ENCODE data around the gene SCTR.
A peak's percentile ranks its signal among the peaks of the same experiment; 100 is the strongest.

SCTR gene

GRCh38 chr2:119426801-119427395, 97.4 kb downstream of the SCTR start:
- TF ChIP-seq MYC (IDR thresholded peaks at IDR 0.05; ENCODE audit: low read depth, low read length) (0 out of 2 replicates have a peak, but pooled peaks have one; percentile 10), POLR2A (IDR thresholded peaks at IDR 0.05; ENCODE audit: extremely low read depth, insufficient read length) (no peak)
- no peak overlapping the region for H3K4me3 ChIP-seq (ENCODE audit: low read depth, low read length)
- peak; percentile 76 for DNase-seq (ENCODE audit: low read depth)

- no peak for TF ChIP-seq POLR2A (IDR thresholded peaks at IDR 0.05; ENCODE audit: extremely low read depth, insufficient read length)
- TF ChIP-seq, protein P1, sequence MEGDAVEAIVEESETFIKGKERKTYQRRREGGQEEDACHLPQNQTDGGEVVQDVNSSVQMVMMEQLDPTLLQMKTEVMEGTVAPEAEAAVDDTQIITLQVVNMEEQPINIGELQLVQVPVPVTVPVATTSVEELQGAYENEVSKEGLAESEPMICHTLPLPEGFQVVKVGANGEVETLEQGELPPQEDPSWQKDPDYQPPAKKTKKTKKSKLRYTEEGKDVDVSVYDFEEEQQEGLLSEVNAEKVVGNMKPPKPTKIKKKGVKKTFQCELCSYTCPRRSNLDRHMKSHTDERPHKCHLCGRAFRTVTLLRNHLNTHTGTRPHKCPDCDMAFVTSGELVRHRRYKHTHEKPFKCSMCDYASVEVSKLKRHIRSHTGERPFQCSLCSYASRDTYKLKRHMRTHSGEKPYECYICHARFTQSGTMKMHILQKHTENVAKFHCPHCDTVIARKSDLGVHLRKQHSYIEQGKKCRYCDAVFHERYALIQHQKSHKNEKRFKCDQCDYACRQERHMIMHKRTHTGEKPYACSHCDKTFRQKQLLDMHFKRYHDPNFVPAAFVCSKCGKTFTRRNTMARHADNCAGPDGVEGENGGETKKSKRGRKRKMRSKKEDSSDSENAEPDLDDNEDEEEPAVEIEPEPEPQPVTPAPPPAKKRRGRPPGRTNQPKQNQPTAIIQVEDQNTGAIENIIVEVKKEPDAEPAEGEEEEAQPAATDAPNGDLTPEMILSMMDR (IDR thresholded peaks at IDR 0.05; ENCODE audit: low read depth, low read length): no peak
- TF ChIP-seq MYC (IDR thresholded peaks at IDR 0.05; ENCODE audit: low read depth, low read length): no peak
- no peak for TF ChIP-seq MAX (IDR thresholded peaks at IDR 0.05; ENCODE audit: low read depth, low read length)
- H3K4me3 ChIP-seq (ENCODE audit: low read depth, low read length): no peak overlapping the region
- DNase-seq (ENCODE audit: low read depth): no peak
These were observed 97.9 kb downstream of the SCTR start for GRCh38 chr2:119426396-119426675.

GRCh38 chr2:119425620-119426395, 98.5 kb downstream of the SCTR start:
- no peak for DNase-seq (ENCODE audit: low read depth)
- H3K4me3 ChIP-seq (ENCODE audit: low read depth, low read length): no peak overlapping the region
- TF ChIP-seq POLR2A (IDR thresholded peaks at IDR 0.05; ENCODE audit: extremely low read depth, insufficient read length): no peak
- TF ChIP-seq MYC (IDR thresholded peaks at IDR 0.05; ENCODE audit: low read depth, low read length): no peak
- TF ChIP-seq, protein P1 (IDR thresholded peaks at IDR 0.05; ENCODE audit: low read depth, low read length): no peak
- TF ChIP-seq MAX (IDR thresholded peaks at IDR 0.05; ENCODE audit: low read depth, low read length): no peak

- TF ChIP-seq MAX (IDR thresholded peaks at IDR 0.05; ENCODE audit: low read depth, low read length) (no peak), MYC (IDR thresholded peaks at IDR 0.05; ENCODE audit: low read depth, low read length) (no peak), POLR2A (IDR thresholded peaks at IDR 0.05; ENCODE audit: extremely low read depth, insufficient read length) (no peak)
- TF ChIP-seq, protein P1 (IDR thresholded peaks at IDR 0.05; ENCODE audit: low read depth, low read length): no peak
- DNase-seq (ENCODE audit: low read depth): no peak
- no peak overlapping the region for H3K4me3 ChIP-seq (ENCODE audit: low read depth, low read length)
These were observed 99.2 kb downstream of the SCTR start for GRCh38 chr2:119425119-119425405.

DNA sequence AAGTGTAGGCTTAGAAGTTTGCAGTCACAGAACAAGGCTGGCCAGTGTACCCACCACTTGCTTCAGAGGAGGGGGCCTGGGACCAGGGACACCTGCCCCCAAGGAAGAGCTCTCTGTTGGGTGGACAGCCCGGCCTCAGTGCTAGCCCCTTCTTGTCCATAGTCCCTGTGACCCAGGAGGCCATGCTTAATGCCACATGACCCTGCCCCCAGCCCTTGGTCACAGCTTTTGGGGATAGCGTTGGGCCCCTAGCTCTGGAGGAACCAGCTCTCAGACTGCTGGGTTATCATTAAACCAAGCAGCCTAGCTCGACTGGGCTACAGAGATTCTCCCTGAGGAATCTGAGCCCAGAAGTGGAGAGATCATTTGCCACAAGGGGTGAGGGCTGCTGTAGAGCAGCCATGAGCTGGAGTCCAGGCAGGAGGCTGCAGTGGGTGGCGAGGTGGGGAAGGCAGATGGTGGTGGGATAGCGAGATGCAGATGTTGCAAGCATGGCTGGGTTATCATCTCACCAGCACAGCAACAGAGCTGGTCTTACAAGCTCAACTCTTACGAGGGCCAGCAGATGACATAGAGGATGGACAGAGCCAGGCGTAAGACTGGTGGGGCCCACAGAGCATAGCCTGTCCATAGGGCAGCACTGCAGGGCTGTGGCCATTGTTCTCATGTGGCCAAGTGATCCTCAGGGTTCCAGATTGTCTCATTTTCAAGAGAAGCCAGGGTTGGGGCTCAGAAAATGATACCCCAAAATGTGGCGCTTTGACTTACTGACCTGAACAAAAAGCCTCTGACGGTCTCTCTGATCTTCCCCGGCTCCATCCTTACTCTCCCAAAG, 99.8 kb downstream of the SCTR start:
- TF ChIP-seq, protein P1 (IDR thresholded peaks at IDR 0.05; ENCODE audit: low read depth, low read length): no peak
- TF ChIP-seq MYC (IDR thresholded peaks at IDR 0.05; ENCODE audit: low read depth, low read length) (no peak), MAX (IDR thresholded peaks at IDR 0.05; ENCODE audit: low read depth, low read length) (no peak), POLR2A (IDR thresholded peaks at IDR 0.05; ENCODE audit: extremely low read depth, insufficient read length) (no peak)
- no peak for DNase-seq (ENCODE audit: low read depth)
- no peak overlapping the region for H3K4me3 ChIP-seq (ENCODE audit: low read depth, low read length)

- TF ChIP-seq, protein P1 (IDR thresholded peaks at IDR 0.05; ENCODE audit: low read depth, low read length): no peak
- no peak for TF ChIP-seq MAX (IDR thresholded peaks at IDR 0.05; ENCODE audit: low read depth, low read length)
- TF ChIP-seq MYC (IDR thresholded peaks at IDR 0.05; ENCODE audit: low read depth, low read length): no peak
- no peak for TF ChIP-seq POLR2A (IDR thresholded peaks at IDR 0.05; ENCODE audit: extremely low read depth, insufficient read length)
- DNase-seq (ENCODE audit: low read depth): no peak
- no peak overlapping the region for H3K4me3 ChIP-seq (ENCODE audit: low read depth, low read length)
These were observed 100.5 kb downstream of the SCTR start for GRCh38 chr2:119423811-119424210.
